Stimulated activated CD8-positive, alpha-beta memory T cell treated with anti-CD3 and anti-CD28 coated beads, Interleukin-4, amount 100 ng/mL, for 48 hours (primary cell): ENCODE results near the gene FGD4.

Experiments
- DNase-seq: peaks from one replicate; pipeline ENCODE4 v3.0.0-alpha.2; 2020

The FGD4 gene

GRCh38 chr12:32399370-32400113 is at the start of gene FGD4:
Gene FGD4 (plus strand): TSS chr12:32399558.
- peak; percentile 67 for DNase-seq

- no peak for DNase-seq
Observed at GRCh38 chr12:32353540-32353939, 45.8 kb upstream of the FGD4 start.

GRCh38 chr12:32357601-32358249 is 41.6 kb upstream of the FGD4 start:
- DNase-seq: no peak

- DNase-seq: no peak
Observed at GRCh38 chr12:32360956-32361355, 38.4 kb upstream of the FGD4 start.

- no peak for DNase-seq
Observed at GRCh38 chr12:32362892-32363291, 36.5 kb upstream of the FGD4 start.

GRCh38 chr12:32365473-32366064 is 33.8 kb upstream of the FGD4 start:
- DNase-seq: peak; percentile 39

- no peak for DNase-seq
Observed at GRCh38 chr12:32366714-32367113, 32.6 kb upstream of the FGD4 start.

- no peak for DNase-seq
Observed at GRCh38 chr12:32367381-32367780, 32.0 kb upstream of the FGD4 start.

GRCh38 chr12:32369202-32369601 is 30.2 kb upstream of the FGD4 start:
- no peak for DNase-seq

GRCh38 chr12:32377344-32378055 is 21.9 kb upstream of the FGD4 start:
- no peak for DNase-seq

GRCh38 chr12:32379213-32379612 is 20.1 kb upstream of the FGD4 start:
- DNase-seq: no peak

- no peak for DNase-seq
Observed at GRCh38 chr12:32379667-32380066, 19.7 kb upstream of the FGD4 start.

- no peak for DNase-seq
Observed at GRCh38 chr12:32382226-32382625, 17.1 kb upstream of the FGD4 start.

GRCh38 chr12:32390572-32391219 is 8.7 kb upstream of the FGD4 start:
- peak; percentile 40 for DNase-seq

- DNase-seq: no peak
Observed at GRCh38 chr12:32395026-32395425, 4.3 kb upstream of the FGD4 start.

- DNase-seq: no peak
Observed at GRCh38 chr12:32397696-32398095, 1.7 kb upstream of the FGD4 start.

GRCh38 chr12:32398181-32398580 is 1.2 kb upstream of the FGD4 start:
- no peak for DNase-seq

GRCh38 chr12:32398816-32399369 is 465 bp upstream of the FGD4 start:
- no peak for DNase-seq

GRCh38 chr12:32400114-32400672 is 835 bp downstream of the FGD4 start:
- no peak for DNase-seq

- no peak for DNase-seq
Observed at GRCh38 chr12:32400866-32401265, 1.5 kb downstream of the FGD4 start.

- DNase-seq: no peak
Observed at GRCh38 chr12:32402170-32402569, 2.8 kb downstream of the FGD4 start.

GRCh38 chr12:32402946-32403345 is 3.6 kb downstream of the FGD4 start:
- no peak for DNase-seq
